Keratinocyte (primary cell): Measurements from ENCODE around the gene USP47.

ENCODE experiments used
- EZH2 ChIP-seq: IDR thresholded peaks from one replicate; pipeline ENCODE4 v1.6.1; 2012; ENCODE audit warnings: inconsistent platforms, mild to moderate bottlenecking, low read length, moderate library complexity
- TF ChIP-seq, protein P1 (sequence below), 3 experiments: IDR thresholded peaks in 1 of 3; conservative IDR thresholded peaks in 1 of 3; optimal IDR thresholded peaks in 1 of 3; 2 replicates in 2 of 3; 3 replicates in 1 of 3; pipeline versions ENCODE3 to v1.5.1; 2011; ENCODE audit warnings: low read length in 3 of 3, mild to moderate bottlenecking in 3 of 3, moderate library complexity in 2 of 3, control low read depth in 1 of 3, inconsistent platforms in 1 of 3; ENCODE audit not compliant: insufficient read depth in 2 of 3; ENCODE audit errors: extremely low read depth in 1 of 3

DNA sequence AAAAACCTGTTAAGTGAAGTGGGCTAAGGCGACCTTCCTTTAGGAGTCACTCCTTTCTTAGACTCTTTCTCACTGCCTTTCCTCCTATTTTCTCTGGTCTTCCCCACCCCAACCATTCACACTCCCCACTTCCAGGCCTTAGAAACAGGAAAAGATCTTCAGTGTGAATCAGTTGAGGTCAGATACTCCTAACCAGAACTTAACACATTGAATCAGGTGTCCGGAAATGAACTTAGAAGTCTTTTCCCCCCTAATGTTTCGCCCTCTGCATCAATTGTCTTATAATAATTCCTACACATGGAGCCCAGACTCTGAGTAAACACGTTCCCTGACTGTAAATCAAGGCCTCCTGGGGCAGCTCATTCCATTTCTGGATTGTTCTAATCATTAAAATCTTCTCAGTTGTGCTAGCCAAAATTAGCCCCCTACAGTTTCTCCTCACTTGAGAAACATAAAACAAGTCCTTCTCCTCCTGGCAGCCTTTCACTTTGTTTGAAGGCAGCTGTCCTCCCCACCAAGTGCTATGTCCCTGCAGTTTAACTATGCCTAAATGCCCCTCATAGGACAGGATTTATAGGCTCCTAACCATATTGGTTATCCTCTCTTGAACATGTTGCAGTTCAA, 32.7 kb upstream of the USP47 start:
- TF ChIP-seq, protein P1, sequence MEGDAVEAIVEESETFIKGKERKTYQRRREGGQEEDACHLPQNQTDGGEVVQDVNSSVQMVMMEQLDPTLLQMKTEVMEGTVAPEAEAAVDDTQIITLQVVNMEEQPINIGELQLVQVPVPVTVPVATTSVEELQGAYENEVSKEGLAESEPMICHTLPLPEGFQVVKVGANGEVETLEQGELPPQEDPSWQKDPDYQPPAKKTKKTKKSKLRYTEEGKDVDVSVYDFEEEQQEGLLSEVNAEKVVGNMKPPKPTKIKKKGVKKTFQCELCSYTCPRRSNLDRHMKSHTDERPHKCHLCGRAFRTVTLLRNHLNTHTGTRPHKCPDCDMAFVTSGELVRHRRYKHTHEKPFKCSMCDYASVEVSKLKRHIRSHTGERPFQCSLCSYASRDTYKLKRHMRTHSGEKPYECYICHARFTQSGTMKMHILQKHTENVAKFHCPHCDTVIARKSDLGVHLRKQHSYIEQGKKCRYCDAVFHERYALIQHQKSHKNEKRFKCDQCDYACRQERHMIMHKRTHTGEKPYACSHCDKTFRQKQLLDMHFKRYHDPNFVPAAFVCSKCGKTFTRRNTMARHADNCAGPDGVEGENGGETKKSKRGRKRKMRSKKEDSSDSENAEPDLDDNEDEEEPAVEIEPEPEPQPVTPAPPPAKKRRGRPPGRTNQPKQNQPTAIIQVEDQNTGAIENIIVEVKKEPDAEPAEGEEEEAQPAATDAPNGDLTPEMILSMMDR (optimal IDR thresholded peaks at IDR 0.05 in 1 of 3, IDR thresholded peaks at IDR 0.05 in 1 of 3, conservative IDR thresholded peaks at IDR 0.05 in 1 of 3; ENCODE audit: extremely low read depth in 1 of 3, insufficient read depth in 2 of 3, low read length in 3 of 3) = no peak
- no peak for TF ChIP-seq EZH2
